Tibial artery (tissue), 4 donors: Measurements from ENCODE around the gene TMEM222.

Source experiments
- DNase-seq, 2 donors: peaks; one replicate each; pipeline ENCODE4 v3.0.0-alpha.2; 2019
- H3K27ac ChIP-seq, 2 donors: fragments of 200-600 bp; sonication (generic) in 1 of 2; 1 replicate in 1 of 2; 2 replicates in 1 of 2; pipeline ENCODE4 v1.5.1; 2018 to 2019; ENCODE audit warnings: mild to moderate bottlenecking in 1 of 2
- H3K27me3 ChIP-seq, 2 donors: fragments of 200-600 bp; sonication (generic) in 1 of 2; one replicate each; pipeline versions ENCODE4 v1.5.1 to v1.6.0; 2016 to 2019
- H3K36me3 ChIP-seq, 3 donors: fragments of 200-600 bp; sonication (generic) in 2 of 3; one replicate each; pipeline ENCODE4 v1.5.1; 2016 to 2019; ENCODE audit warnings: mild to moderate bottlenecking in 2 of 3
- H3K4me1 ChIP-seq, 4 donors: fragments of 200-600 bp; sonication (generic) in 2 of 4; 1 replicate in 3 of 4; 2 replicates in 1 of 4; pipeline ENCODE4 v1.5.1; 2016 to 2019
- H3K4me3 ChIP-seq, 2 donors: fragments of 200-600 bp; sonication (generic) in 1 of 2; 1 replicate in 1 of 2; 2 replicates in 1 of 2; pipeline ENCODE4 v1.5.1; 2018 to 2019; ENCODE audit warnings: mild to moderate bottlenecking in 2 of 2
- H3K9me3 ChIP-seq, 3 donors: fragments of 200-600 bp; sonication (generic) in 1 of 3; one replicate each; pipeline ENCODE4 v1.5.1; 2016 to 2019
- intact Hi-C: fragments of 100-400 bp; cut with DNase I; formaldehyde crosslinking; loops from one replicate; pipeline ENCODE4 v1.15.0; 2023; ENCODE audit warnings: low total_unique reads
- TF ChIP-seq, protein P1 (sequence below), 2 experiments: fragments of 200-600 bp in 1 of 2; fragments of 450-650 bp in 1 of 2; IDR thresholded peaks; one replicate each; pipeline ENCODE4 v1.5.1; 2017 to 2019; ENCODE audit warnings: antibody characterized with exemption in 2 of 2, mild to moderate bottlenecking in 1 of 2, moderate library complexity in 1 of 2

TMEM222 gene

GRCh38 chr1:27301582-27302199, 20.3 kb upstream of the TMEM222 start:
- Histone ChIP-seq H3K4me1 (peaks cover 0 to 33% (median 8%) of the 10 kb centered on the region in 4 donors), H3K27ac (no peak overlapping the region), H3K4me3 (no peak overlapping the region), H3K9me3 (no peaks in the 10 kb centered on the region), H3K36me3 (peaks cover 44 to 93% (median 74%) of the 10 kb centered on the region in 3 donors), H3K27me3 (no peaks in the 10 kb centered on the region)
- TF ChIP-seq, protein P1, sequence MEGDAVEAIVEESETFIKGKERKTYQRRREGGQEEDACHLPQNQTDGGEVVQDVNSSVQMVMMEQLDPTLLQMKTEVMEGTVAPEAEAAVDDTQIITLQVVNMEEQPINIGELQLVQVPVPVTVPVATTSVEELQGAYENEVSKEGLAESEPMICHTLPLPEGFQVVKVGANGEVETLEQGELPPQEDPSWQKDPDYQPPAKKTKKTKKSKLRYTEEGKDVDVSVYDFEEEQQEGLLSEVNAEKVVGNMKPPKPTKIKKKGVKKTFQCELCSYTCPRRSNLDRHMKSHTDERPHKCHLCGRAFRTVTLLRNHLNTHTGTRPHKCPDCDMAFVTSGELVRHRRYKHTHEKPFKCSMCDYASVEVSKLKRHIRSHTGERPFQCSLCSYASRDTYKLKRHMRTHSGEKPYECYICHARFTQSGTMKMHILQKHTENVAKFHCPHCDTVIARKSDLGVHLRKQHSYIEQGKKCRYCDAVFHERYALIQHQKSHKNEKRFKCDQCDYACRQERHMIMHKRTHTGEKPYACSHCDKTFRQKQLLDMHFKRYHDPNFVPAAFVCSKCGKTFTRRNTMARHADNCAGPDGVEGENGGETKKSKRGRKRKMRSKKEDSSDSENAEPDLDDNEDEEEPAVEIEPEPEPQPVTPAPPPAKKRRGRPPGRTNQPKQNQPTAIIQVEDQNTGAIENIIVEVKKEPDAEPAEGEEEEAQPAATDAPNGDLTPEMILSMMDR (IDR thresholded peaks at IDR 0.05): no peak
- peak in 1 of 2 donors; percentile 35 for DNase-seq
- intact Hi-C loops: loop anchor here (2.0 to 10.0 kb wide), 3 partner anchors 53 to 303 kb away; partner anchors contain the start of genes AHDC1 and GPR3

DNA sequence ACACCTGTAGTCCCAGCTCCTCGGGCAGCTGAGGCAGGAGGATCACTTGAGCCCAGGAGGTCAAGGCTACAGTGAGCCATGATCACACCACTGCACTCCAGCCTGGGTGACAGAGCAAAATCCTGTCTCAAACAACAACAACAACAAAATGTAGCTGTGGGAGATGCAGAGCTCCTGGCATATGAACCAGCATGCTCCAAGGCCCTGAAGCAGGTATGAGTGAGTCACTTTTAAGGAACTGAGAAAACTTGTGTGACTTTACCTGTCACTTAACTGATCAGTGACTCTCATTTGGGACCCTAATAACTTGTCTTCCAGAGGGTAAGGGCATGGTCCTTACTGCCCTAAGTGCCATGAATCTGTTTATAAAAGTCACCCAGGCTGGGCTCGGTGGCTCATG, 19.4 kb upstream of the TMEM222 start:
- TF ChIP-seq, protein P1 (IDR thresholded peaks at IDR 0.05): no peak
- intact Hi-C loops: loop anchor here (10.0 kb wide), 2 partner anchors 52 to 302 kb away; partner anchors contain the start of gene AHDC1
- DNase-seq: no peak
- no peaks in the 10 kb centered on the region for H3K9me3 ChIP-seq
- no peak overlapping the region for H3K4me3 ChIP-seq
- H3K27me3 ChIP-seq: no peaks in the 10 kb centered on the region
- H3K4me1 ChIP-seq: peaks cover 0 to 30% (median 8%) of the 10 kb centered on the region in 4 donors
- H3K27ac ChIP-seq: no peak overlapping the region
- H3K36me3 ChIP-seq: peaks cover 37 to 93% (median 69%) of the 10 kb centered on the region in 3 donors

DNA sequence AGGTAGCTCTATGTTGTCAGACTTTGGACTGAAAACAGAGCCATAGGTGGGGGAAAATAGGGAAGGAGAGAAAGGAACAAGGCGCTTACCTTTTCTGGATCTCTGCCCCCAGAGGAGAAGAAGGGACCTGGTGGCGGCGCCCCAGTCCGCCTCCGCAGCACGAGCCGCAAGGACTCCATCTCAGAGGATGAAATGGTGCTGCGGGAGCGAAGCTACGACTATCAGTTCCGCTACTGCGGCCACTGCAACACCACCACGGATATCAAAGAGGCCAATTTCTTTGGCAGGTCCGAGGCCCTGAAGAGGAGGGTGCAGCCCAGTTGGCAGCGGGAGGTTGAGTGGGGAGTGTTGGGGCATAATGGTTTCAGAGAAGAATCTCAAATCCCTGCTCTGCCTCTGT, 18.5 kb upstream of the TMEM222 start:
- DNase-seq: no peak
- Histone ChIP-seq H3K36me3 (peaks cover 28 to 92% (median 60%) of the 10 kb centered on the region in 3 donors), H3K27ac (no peak overlapping the region), H3K9me3 (no peaks in the 10 kb centered on the region), H3K27me3 (no peaks in the 10 kb centered on the region), H3K4me1 (peaks cover 0 to 27% (median 8%) of the 10 kb centered on the region in 4 donors), H3K4me3 (no peak overlapping the region)
- TF ChIP-seq, protein P1 (IDR thresholded peaks at IDR 0.05): no peak
- intact Hi-C loops: loop anchor here (10.0 kb wide), 2 partner anchors 51 to 301 kb away; partner anchors contain the start of gene AHDC1

- Histone ChIP-seq H3K4me1 (peaks cover 0 to 3% (median under 1%) of the 10 kb centered on the region in 4 donors), H3K27me3 (no peaks in the 10 kb centered on the region), H3K36me3 (peaks cover 26 to 82% (median 53%) of the 10 kb centered on the region in 3 donors), H3K4me3 (no peak overlapping the region), H3K27ac (no peak overlapping the region), H3K9me3 (no peaks in the 10 kb centered on the region)
- no peak for DNase-seq
- TF ChIP-seq, protein P1 (IDR thresholded peaks at IDR 0.05): no peak
- intact Hi-C loops: loop anchor here (10.0 kb wide), 2 partner anchors 49 to 299 kb away; partner anchors contain the start of gene AHDC1
These were observed 15.9 kb upstream of the TMEM222 start for GRCh38 chr1:27306071-27306470.

GRCh38 chr1:27306892-27307761, 14.8 kb upstream of the TMEM222 start:
- intact Hi-C loops: loop anchor here (10.0 kb wide), 2 partner anchors 48 to 298 kb away; partner anchors contain the start of gene AHDC1
- Histone ChIP-seq H3K36me3 (peaks cover 16 to 78% (median 43%) of the 10 kb centered on the region in 3 donors), H3K27ac (no peak overlapping the region), H3K4me3 (no peak overlapping the region), H3K9me3 (no peaks in the 10 kb centered on the region), H3K4me1 (no peaks in the 10 kb centered on the region), H3K27me3 (no peaks in the 10 kb centered on the region)
- DNase-seq: no peak
- TF ChIP-seq, protein P1 (IDR thresholded peaks at IDR 0.05): no peak
